Breast epithelium (tissue), 4 donors: ENCODE measurements around the gene KCNJ1. TPM values are rescaled to one million over a fixed set of nuclear protein-coding genes. Genes with fewer than 3 reads are reported as not detected.
A peak's percentile ranks its signal among the peaks of the same experiment; 100 is the strongest.

ENCODE experiments used
- DNase-seq, 2 donors: peaks; one replicate each; pipeline ENCODE4 v3.0.0-alpha.2; 2019; ENCODE audit warnings: low spot score in 2 of 2
- H3K27ac ChIP-seq, 2 donors: fragments of 200-600 bp; sonication (generic) in 1 of 2; one replicate each; pipeline ENCODE4 v1.5.1; 2016 to 2019; ENCODE audit warnings: mild to moderate bottlenecking in 1 of 2
- H3K27me3 ChIP-seq, 2 donors: fragments of 200-600 bp; sonication (generic) in 1 of 2; one replicate each; pipeline versions ENCODE4 v1.5.1 to v1.6.0; 2017 to 2019; ENCODE audit warnings: control low read depth in 1 of 2, mild to moderate bottlenecking in 1 of 2
- H3K36me3 ChIP-seq: fragments of 200-600 bp; one replicate; pipeline ENCODE4 v1.5.1; 2019
- H3K4me1 ChIP-seq, 2 donors: fragments of 200-600 bp; sonication (generic); one replicate each; pipeline ENCODE4 v1.5.1; 2016 to 2019; ENCODE audit warnings: control low read depth in 1 of 2
- H3K4me3 ChIP-seq, 3 donors: fragments of 200-600 bp; sonication (generic); 1 replicate in 2 of 3; 2 replicates in 1 of 3; pipeline ENCODE4 v1.5.1; 2016 to 2019; ENCODE audit warnings: mild to moderate bottlenecking in 3 of 3, moderate library complexity in 2 of 3
- H3K9me3 ChIP-seq, 2 donors: fragments of 200-600 bp; sonication (generic) in 1 of 2; one replicate each; pipeline ENCODE4 v1.5.1; 2016 to 2019; ENCODE audit warnings: control low read depth in 1 of 2
- POLR2A ChIP-seq: fragments of 450-650 bp; IDR thresholded peaks from one replicate; pipeline ENCODE4 v1.6.1; 2016; ENCODE audit warnings: antibody characterized with exemption, mild to moderate bottlenecking, moderate library complexity
- POLR2AphosphoS5 ChIP-seq, 3 donors: sonication (generic); formaldehyde crosslinking; IDR thresholded peaks; one replicate each; pipeline ENCODE4 v1.6.1; 2017; ENCODE audit warnings: antibody characterized with exemption in 3 of 3
- intact Hi-C: fragments of 100-400 bp; cut with DNase I; formaldehyde crosslinking; loops from one replicate; pipeline ENCODE4 v1.15.1; 2023; ENCODE audit warnings: low total_unique reads
- total RNA-seq, 3 donors: library from RNA; depleted of rRNA; stranded (reverse); fragments of >200 nt; gene quantifications; one replicate each; pipeline ENCODE4 v1.1.0, GENCODE V29; 2016
- TF ChIP-seq, protein P1 (sequence below), 3 donors: fragments of 450-650 bp; IDR thresholded peaks; one replicate each; pipeline ENCODE4 v1.5.1; 2016 to 2017; ENCODE audit warnings: antibody characterized with exemption in 3 of 3, mild to moderate bottlenecking in 3 of 3, moderate library complexity in 3 of 3

Gene KCNJ1
- total RNA-seq, 3 donors from 2014 or later, result 0.16 TPM; not detected in 2

GRCh38 chr11:128913806-128914205, 46.7 kb upstream of the KCNJ1 start:
- H3K27me3 ChIP-seq, result peaks cover 0 to 6% of the 10 kb centered on the region in 2 donors
- no peaks in the 10 kb centered on the region for H3K4me1 ChIP-seq
- no peaks in the 10 kb centered on the region for H3K9me3 ChIP-seq
- no peak overlapping the region for H3K27ac ChIP-seq
- intact Hi-C loops, result no loop called here
- H3K36me3 ChIP-seq, result no peaks in the 10 kb centered on the region
- no peak overlapping the region for H3K4me3 ChIP-seq
- TF ChIP-seq POLR2AphosphoS5 (IDR thresholded peaks at IDR 0.05) (no peak), POLR2A (no peak)
- TF ChIP-seq, protein P1, sequence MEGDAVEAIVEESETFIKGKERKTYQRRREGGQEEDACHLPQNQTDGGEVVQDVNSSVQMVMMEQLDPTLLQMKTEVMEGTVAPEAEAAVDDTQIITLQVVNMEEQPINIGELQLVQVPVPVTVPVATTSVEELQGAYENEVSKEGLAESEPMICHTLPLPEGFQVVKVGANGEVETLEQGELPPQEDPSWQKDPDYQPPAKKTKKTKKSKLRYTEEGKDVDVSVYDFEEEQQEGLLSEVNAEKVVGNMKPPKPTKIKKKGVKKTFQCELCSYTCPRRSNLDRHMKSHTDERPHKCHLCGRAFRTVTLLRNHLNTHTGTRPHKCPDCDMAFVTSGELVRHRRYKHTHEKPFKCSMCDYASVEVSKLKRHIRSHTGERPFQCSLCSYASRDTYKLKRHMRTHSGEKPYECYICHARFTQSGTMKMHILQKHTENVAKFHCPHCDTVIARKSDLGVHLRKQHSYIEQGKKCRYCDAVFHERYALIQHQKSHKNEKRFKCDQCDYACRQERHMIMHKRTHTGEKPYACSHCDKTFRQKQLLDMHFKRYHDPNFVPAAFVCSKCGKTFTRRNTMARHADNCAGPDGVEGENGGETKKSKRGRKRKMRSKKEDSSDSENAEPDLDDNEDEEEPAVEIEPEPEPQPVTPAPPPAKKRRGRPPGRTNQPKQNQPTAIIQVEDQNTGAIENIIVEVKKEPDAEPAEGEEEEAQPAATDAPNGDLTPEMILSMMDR (IDR thresholded peaks at IDR 0.05), result no peak
- no peak for DNase-seq

GRCh38 chr11:128911701-128912100, 44.6 kb upstream of the KCNJ1 start:
- H3K9me3 ChIP-seq, result no peaks in the 10 kb centered on the region
- no peak for DNase-seq
- H3K4me3 ChIP-seq, result no peak overlapping the region
- H3K4me1 ChIP-seq, result peaks cover 0 to 5% of the 10 kb centered on the region in 2 donors
- no peaks in the 10 kb centered on the region for H3K36me3 ChIP-seq
- H3K27me3 ChIP-seq, result peaks cover 0 to 6% of the 10 kb centered on the region in 2 donors
- H3K27ac ChIP-seq, result no peak overlapping the region
- intact Hi-C loops, result no loop called here
- TF ChIP-seq, protein P1 (IDR thresholded peaks at IDR 0.05), result no peak
- no peak for TF ChIP-seq POLR2A
- TF ChIP-seq POLR2AphosphoS5 (IDR thresholded peaks at IDR 0.05), result no peak

DNA sequence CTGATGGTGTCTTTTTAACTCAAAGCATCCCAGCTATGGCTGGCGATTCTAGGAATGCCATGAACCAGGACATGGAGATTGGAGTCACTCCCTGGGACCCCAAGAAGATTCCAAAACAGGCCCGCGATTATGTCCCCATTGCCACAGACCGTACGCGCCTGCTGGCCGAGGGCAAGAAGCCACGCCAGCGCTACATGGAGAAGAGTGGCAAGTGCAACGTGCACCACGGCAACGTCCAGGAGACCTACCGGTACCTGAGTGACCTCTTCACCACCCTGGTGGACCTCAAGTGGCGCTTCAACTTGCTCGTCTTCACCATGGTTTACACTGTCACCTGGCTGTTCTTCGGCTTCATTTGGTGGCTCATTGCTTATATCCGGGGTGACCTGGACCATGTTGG, 44.1 kb upstream of the KCNJ1 start:
- intact Hi-C loops, result no loop called here
- no peak for DNase-seq
- Histone ChIP-seq H3K36me3 (no peaks in the 10 kb centered on the region), H3K4me3 (no peak overlapping the region), H3K4me1 (peaks cover 0 to 5% of the 10 kb centered on the region in 2 donors), H3K27me3 (peaks cover 0 to 6% of the 10 kb centered on the region in 2 donors), H3K9me3 (no peaks in the 10 kb centered on the region), H3K27ac (no peak overlapping the region)
- TF ChIP-seq POLR2A (no peak), POLR2AphosphoS5 (IDR thresholded peaks at IDR 0.05) (no peak)
- TF ChIP-seq, protein P1 (IDR thresholded peaks at IDR 0.05), result no peak

- no peak for DNase-seq
These were observed 43.5 kb upstream of the KCNJ1 start for GRCh38 chr11:128910576-128910975.

GRCh38 chr11:128909438-128910125, 42.5 kb upstream of the KCNJ1 start:
- DNase-seq, result peak in 1 of 2 donors; percentile 58
- H3K27ac ChIP-seq, result no peak overlapping the region

More at GRCh38 chr11:128910576-128910975, 43.5 kb upstream of the KCNJ1 start:
- H3K36me3 ChIP-seq, result no peaks in the 10 kb centered on the region
- peaks cover 0 to 6% of the 10 kb centered on the region in 2 donors for H3K27me3 ChIP-seq
- intact Hi-C loops, result no loop called here
- no peak overlapping the region for H3K27ac ChIP-seq
- no peaks in the 10 kb centered on the region for H3K9me3 ChIP-seq
- peaks cover 0 to 5% of the 10 kb centered on the region in 2 donors for H3K4me1 ChIP-seq
- no peak for TF ChIP-seq POLR2AphosphoS5 (IDR thresholded peaks at IDR 0.05)
- TF ChIP-seq, protein P1 (IDR thresholded peaks at IDR 0.05), result no peak
- no peak for TF ChIP-seq POLR2A
- no peak overlapping the region for H3K4me3 ChIP-seq

More at GRCh38 chr11:128909438-128910125, 42.5 kb upstream of the KCNJ1 start:
- intact Hi-C loops, result no loop called here
- H3K27me3 ChIP-seq, result peaks cover 0 to 6% of the 10 kb centered on the region in 2 donors
- H3K4me1 ChIP-seq, result peaks cover 0 to 5% of the 10 kb centered on the region in 2 donors
- no peaks in the 10 kb centered on the region for H3K36me3 ChIP-seq
- H3K9me3 ChIP-seq, result no peaks in the 10 kb centered on the region
- TF ChIP-seq POLR2A (no peak), POLR2AphosphoS5 (IDR thresholded peaks at IDR 0.05) (no peak)
- TF ChIP-seq, protein P1 (IDR thresholded peaks at IDR 0.05), result no peak
- no peak overlapping the region for H3K4me3 ChIP-seq
